IPS-18c (cell line): Measurements from ENCODE around the gene RCAN1.

Experiments
- H3K4me3 ChIP-seq: 2 replicates; pipeline ENCODE4 v1.7.0; 2013; ENCODE audit warnings: low read depth, mild to moderate bottlenecking, low read length, moderate library complexity; ENCODE audit not compliant: insufficient read depth
- H3K9me3 ChIP-seq: one replicate; pipeline ENCODE4 v1.6.1; 2013; ENCODE audit warnings: mild to moderate bottlenecking, low read length, moderate library complexity; ENCODE audit not compliant: control insufficient read depth, insufficient read depth

The RCAN1 gene

DNA sequence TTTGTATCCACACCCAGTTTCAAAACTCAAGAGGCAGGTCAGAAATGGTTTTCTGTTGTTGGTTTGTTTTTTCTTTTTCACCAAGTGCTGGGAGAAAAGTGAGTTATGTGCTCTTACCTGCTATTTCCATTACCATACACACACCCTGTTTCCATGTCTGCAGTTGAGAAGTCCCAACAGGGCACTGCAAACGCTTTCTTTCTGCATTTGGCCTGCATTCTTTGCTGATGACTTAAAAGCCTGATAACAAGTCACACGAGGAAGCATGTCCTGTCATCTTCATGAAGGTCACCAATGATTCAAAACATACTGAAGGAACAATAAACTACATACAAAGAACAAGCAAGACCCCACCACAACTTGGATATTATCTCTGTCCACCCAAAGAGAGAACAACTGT lies 78.1 kb downstream of the RCAN1 start:
- Histone ChIP-seq H3K9me3 (peaks cover 3% of the 10 kb centered on the region), H3K4me3 (no peak overlapping the region)

DNA sequence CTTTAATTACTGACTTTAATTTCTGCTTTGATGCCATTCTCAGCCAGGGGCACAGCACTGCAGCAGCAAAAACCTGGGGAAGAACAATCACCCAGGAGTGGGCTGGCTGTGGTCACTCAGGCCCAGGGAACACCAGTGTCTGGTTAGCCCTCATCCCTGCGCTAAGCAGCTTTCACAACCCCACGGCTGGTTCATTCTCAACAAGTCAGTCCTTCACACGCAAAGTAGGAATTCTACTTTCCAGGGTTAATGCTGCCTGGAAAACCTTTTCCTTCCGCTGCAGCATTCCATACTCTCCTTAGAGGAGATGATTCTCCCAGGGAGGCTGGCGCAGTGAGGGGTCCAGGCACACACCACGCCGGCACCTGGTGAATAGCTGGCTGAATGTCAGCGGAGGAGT lies 78.6 kb downstream of the RCAN1 start:
- Histone ChIP-seq H3K9me3 (peaks cover 3% of the 10 kb centered on the region), H3K4me3 (no peak overlapping the region)

DNA sequence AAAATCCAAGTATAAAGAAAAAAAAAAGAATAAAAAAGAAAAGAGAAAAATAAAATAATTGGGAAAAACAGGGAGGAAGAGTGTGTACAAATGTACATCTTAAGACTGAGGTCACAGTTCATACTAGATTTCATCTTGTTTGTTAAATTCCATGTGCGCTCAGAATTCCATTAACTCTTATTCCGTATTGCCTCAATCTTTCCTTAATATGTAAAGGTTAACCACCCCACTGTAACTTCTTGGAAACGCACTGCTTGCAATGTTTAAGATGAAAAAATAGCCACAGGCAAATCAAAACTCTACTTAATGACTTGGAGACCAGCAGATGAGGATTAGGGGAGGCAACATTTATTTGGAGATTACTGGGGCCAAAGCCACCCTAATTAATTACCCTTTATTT lies 79.0 kb downstream of the RCAN1 start:
- H3K9me3 ChIP-seq: peaks cover 3% of the 10 kb centered on the region

DNA sequence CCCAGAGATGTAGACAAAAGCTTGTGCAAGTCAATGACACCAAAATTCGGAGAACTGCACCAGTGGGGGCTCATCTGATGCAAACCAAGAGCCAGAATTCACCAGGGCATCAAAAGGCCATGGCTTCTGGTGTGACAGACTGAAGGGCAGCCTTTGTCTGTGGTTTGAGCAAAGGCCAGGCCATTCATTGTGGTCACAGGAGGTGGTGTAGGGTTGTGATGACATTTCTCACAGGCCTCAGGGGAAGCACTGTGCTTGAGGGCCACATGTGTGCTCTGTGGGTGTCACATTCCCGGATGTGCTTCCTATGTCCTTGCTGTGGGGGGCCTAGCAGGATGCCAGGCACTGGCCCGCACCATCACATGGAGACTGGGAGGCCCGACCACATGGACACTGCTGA lies 80.4 kb downstream of the RCAN1 start:
- Histone ChIP-seq H3K4me3 (no peak overlapping the region), H3K9me3 (peaks cover 3% of the 10 kb centered on the region)

More for the DNA sequence above, 79.0 kb downstream of the RCAN1 start:
- no peak overlapping the region for H3K4me3 ChIP-seq

DNA sequence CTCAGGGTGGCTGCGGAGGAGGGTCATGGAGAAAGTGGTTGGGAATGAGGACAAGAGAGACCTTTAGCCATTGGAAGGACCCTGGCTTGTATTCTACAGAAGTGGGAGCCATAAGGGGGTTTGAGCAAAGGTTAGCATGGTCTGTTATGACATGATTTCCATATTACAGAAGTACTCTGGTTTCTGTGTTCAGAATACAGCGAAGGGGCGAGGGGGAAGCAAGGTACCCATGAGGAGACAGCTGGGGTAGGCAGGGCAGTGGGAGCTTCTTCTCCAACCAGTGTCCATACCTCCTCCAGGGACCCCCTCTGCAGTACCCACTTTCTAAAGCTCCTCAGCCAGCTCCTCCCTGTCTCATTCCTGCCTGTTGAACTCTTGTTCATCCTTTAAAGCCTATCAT lies 81.0 kb downstream of the RCAN1 start:
- H3K9me3 ChIP-seq: peaks cover 3% of the 10 kb centered on the region

DNA sequence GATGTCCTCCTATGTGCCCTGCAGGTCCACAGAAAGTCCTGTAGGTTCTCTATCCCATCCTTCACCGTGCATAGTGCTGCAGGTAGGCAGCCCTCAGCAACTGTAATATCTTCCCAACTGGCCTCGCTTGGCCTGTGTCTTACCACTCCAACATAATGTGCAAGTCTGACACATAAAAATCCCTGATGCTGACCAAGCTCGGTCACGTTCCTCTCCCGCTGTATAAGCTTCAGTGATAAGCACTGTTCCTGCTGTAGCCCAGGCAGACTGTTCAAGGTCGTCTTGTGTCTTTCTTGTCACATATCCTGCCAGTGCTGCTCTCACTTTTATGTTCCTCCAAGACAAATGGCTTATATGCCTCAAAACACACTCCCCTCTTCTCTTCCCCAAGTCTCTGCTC lies 83.5 kb downstream of the RCAN1 start:
- H3K9me3 ChIP-seq: peaks cover 3% of the 10 kb centered on the region

More for the DNA sequence above, 81.0 kb downstream of the RCAN1 start:
- H3K4me3 ChIP-seq: no peak overlapping the region

DNA sequence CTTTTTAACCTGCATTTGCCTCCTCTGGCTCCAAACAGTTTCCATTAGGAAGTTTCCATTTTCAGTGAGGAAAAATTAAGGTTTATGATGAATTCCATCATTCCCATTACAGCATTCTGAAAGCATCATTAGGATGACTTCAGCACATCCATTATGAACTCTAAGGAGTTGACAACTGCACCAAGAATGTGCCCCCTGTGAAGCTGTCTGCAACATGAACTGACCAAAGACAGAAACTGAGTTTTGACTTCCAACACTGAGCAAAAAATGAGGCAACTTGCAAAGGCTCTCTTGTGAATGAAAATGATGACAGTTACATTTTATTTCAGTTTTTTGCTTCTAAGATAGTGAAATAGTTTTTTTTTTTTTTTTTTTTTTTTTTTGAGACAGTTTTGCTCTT lies 84.7 kb downstream of the RCAN1 start:
- Histone ChIP-seq H3K9me3 (peaks cover 3% of the 10 kb centered on the region), H3K4me3 (no peak overlapping the region)

More for the DNA sequence above, 83.5 kb downstream of the RCAN1 start:
- H3K4me3 ChIP-seq: no peak overlapping the region

DNA sequence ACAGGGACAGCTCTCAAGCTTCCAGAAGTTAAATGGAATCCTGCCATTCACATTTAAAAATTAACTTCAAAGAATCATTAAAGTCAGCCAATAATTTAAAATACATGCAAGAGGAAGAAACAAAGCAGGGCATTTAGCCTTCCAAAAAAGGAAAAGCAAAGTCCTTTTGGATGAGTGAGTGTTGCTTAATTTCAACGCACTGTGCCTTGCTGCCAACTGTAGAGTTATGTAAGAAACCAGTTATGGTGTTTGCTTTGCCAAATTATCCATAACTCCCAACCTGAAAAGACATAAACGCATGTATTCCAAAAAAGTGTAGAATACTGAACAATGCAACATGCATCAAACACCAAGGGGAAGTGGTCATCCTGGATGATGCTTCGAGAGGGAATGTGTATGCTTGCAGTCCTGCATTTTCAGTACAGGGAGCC lies 86.8 kb downstream of the RCAN1 start:
- no peak overlapping the region; the same call in 1 of the 2 replicates for H3K4me3 ChIP-seq
- H3K9me3 ChIP-seq: no peaks in the 10 kb centered on the region

DNA sequence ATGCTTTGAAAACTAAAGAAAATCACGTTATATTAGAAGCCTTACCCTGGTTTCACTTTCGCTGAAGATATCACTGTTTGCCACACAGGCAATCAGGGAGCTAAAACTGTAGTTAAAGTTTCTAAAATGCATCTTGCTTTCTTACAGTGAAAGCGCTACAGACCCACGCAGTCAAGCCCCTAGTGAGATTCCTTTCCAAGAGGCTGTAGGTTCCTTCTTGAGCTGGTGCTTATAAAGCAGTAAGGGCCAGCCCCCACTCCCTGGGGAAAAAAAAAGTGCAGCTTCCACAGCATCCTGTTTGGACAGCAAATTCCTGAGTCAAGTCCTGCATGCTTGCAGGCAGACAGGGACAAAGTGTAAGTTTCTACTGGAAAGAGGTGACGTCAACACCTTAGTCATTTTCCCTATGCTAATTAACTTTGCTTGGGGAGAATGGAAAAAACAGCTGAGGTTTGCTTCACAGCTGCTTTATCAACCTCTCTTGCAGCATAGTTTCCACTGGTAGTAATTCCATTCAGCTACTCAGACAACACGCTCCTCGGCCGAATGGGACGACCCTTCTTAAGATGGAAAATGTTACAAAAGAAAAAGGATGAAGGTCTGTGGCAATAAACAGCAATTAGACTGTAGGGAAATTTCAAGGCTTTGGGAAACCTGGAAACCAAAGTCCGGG lies 88.2 kb downstream of the RCAN1 start:
- Histone ChIP-seq H3K4me3 (no peak overlapping the region), H3K9me3 (no peaks in the 10 kb centered on the region)

DNA sequence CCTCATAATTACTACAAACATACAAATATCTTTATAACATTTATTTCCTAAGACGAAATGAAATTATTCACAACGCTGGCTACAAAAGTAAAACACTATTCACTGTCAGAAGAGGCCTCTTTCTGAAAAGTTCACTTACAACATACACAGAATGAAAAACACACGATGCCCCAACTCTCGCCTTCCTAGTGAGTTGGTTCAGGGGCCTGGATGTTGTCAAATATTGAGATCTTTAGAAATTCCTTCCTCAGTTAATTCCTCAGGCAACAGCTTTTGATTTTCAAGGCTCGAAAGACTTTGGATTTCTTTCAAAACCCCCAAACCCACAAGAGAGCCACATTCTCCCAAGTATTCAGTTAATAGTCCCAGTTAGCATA lies 88.7 kb downstream of the RCAN1 start:
- Histone ChIP-seq H3K4me3 (no peak overlapping the region), H3K9me3 (no peaks in the 10 kb centered on the region)

DNA sequence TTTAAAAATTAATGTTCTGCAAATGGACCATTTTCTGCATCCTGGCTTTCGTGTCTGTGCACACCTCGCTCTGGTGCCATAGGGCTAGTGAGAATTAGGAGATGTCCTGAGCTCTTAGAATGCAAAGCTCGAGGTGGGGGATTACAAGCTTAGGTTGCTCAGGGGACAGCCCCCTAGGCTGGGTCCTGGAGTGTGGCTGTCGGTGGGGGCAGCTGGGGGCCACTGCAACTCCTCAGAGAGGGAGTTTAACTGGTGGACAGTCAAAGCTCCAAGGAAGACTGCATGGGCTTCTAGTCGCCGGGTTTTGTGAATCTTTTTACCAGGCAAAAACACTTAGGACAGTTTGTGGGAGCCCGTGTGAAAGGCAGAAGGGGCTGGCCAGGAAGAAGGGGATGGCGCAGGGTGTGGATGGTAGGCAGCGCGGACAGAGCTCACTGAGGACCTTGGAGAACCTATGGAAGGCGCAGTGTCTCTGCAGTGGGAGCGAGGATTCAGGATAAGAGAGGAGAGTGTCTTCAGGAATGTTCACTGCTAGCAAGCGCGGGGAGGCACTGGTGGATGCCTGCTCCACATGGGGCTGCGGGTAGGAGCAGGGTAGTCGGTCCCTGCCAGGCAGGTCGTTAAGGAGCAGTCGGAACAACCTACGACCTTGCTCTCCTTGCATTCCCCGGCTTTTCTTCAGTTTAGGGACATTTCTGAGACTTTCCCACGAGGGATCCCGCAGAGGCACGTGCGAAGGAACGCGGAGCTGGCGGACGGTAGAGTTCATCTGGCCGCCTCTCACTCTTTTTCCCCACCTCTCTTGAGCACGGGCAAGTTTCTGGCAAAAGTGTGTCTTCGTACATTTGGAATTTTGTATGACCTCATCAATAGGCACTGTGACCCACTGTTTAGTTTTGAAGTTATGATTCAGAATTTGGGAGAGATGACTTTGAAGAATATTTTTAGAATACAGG lies 90.0 kb downstream of the RCAN1 start:
- no peak overlapping the region for H3K4me3 ChIP-seq

DNA sequence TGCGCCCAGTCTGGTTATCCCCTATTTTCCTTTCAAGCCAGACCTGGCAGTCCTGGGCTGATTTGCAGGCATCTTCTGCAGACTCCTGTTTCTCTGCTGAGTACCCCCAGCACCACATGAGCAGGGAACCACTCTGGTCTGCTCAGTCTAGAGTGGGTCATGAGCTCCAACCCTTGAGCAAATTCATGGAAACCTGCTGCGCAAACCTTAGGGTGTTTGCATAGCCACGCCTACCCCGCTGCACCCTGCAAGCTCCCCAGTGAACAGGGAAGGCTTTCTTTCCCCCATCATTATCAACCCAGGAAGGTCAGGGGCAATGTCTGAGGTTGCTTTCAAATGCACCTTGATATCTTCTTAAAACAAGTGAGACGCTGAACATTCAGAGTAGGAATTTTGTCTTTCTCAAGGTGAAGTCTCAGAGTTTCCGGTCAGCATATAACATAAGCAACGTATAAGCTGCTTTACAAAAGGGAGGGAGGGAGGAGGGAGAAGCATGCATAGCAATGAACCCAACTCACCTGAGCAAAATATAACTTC lies 91.8 kb downstream of the RCAN1 start:
- H3K4me3 ChIP-seq: no peak overlapping the region

More for the DNA sequence above, 90.0 kb downstream of the RCAN1 start:
- no peaks in the 10 kb centered on the region for H3K9me3 ChIP-seq

DNA sequence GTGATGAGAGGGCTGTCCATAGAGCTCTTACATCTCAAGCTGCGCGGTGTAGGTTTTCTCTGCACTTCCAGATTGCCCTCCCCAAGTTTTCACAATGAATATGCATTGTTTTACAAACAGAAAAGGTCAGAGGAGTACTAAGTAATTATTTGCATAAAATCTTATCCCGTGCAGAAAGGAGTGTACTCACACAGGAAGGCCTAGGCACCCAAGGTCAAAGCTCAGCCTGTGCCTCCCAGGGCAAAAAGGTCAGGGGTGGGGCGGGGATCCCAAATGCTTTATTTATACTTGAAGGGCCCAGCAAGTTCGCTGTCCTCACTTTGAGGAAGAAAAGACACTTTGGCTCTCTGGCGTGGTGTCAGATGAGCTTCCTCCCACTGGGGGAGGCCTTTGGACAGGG lies 92.6 kb downstream of the RCAN1 start:
- Histone ChIP-seq H3K4me3 (no peak overlapping the region), H3K9me3 (no peaks in the 10 kb centered on the region)

More for the DNA sequence above, 91.8 kb downstream of the RCAN1 start:
- H3K9me3 ChIP-seq: no peaks in the 10 kb centered on the region

DNA sequence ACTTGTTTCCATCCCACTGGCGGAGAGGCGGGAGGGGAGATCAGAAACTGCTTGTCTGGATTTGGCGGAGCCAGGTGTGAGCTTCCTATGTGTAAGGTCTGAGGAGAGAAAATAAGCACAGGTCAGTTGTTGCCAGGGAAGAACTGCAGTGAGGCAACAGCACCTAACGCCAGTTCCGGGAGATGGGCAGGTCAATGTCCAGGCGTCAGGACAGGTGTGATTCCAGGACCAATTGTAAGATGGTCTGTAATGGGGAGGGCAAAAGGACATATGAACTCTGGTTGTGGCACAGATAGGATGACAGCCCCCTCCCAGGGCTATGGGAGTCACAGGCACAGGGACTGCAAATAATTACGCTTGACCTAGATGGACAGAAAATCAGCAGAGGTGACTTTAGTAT lies 93.4 kb downstream of the RCAN1 start:
- Histone ChIP-seq H3K9me3 (no peaks in the 10 kb centered on the region), H3K4me3 (no peak overlapping the region)

DNA sequence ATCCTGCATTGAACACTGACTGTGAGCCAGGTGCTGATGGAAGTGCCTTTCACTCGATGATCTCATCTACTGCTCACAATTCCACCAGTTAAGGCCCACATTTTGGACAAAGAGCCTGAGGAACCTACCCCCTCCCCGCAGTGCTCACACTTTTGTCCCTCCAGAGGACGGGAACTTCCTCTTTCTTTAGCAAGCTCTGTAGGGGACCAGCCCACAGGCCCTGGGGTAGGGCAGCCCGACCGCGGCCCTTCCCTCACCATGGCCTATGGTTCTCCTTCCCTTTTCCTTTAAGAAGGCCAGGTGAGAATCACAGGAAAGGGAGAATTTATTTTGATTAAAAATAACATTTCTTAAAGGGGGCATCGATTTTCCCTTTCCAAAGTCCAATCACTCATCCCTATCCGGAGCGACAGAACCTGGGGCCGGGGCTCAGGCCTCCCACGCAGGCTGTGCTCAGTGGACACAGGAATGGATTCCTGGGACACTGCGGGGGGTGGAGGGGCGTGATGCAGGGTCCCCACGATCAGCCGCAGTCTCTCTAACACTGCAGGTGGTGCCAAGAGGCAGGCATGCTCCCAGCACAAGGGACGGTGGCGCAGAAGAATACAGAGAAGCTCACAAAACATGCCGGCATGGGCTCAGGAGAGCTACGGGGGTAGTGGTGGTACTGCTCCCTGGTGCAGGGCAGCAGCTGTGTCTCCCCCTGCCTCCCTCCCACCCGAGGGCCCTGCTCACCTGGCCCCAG lies 94.0 kb downstream of the RCAN1 start:
- Histone ChIP-seq H3K4me3 (no peak overlapping the region), H3K9me3 (no peaks in the 10 kb centered on the region)

DNA sequence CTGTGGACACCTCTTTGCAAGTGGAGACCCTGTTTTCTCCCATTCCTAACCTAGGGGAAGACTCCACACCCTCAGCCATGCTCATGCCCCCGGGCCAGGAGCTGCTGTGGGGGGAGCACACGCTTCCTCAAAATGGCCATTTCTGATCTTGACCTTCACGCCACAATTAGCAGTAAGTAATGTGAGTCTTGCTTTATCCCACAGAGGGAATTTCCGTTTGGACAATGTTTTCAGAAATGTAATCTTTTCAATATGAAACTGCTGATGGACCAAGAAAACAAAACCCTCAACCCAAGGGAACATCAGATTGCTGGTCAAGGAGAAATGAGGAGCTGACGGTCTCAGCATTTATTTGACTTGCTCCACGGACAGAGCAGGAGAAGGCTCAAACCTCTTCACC lies 94.6 kb downstream of the RCAN1 start:
- no peak overlapping the region for H3K4me3 ChIP-seq
- no peaks in the 10 kb centered on the region for H3K9me3 ChIP-seq

DNA sequence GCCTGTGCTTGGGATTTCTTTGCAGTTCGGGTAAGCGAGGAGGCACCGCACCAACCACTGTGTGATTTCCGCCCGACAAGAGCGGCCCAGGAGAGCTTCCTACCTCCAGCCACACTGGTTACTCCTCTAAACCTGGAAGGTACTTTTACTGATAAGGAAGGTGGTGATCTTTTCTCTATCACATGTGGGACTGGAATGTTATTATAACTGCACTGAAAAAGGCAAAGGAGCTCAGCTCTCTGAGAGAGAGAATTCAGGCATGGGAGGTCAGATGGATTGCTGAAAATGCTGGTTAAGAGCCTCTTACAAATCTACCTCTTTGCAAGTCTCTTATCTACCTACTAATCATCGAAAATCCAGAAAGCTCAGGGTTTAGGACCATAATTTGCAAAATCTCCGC lies 95.2 kb downstream of the RCAN1 start:
- Histone ChIP-seq H3K4me3 (no peak overlapping the region), H3K9me3 (no peaks in the 10 kb centered on the region)
